ENCODE measurements around the gene CEL.
A peak's percentile ranks its signal among the peaks of the same experiment; 100 is the strongest.

CEL gene

DNA sequence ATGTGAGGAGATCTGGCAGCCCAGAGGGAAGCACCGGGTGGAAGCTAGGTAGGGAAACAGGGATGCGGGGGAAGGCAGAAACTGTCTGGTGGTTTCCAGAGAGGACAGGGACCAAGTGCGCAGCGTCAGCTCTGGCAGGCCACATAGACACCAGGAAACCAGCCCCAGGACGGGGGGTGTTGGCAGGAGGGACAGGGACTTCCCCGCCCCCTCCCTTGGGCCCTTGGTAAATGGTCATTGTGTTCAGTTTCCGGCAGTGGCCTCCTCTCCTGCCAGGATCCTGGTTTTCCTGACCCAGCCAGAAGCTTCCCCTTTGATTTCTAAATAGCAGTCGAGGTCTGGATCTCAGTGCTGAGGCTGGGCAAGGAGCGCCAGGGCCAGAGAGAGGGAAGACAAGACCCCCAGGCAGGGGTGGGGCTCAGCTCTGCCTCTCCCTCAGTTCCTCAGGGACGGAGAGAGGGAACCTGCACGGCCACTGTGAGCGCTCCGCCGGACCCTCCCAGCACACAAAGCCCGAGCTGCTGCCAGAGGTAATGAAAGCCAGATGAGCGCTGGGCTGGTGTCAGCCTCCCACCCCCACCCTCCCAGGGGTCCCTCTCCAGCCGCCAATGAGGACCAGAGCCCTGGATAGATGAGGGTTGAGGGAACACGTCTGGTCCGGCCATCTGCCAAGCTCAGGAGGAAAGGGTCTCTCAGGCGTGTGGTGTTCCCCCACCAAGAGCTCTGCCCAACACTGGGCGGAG is 57.5 kb downstream of the CEL start:
- no peak for DNase-seq

DNA sequence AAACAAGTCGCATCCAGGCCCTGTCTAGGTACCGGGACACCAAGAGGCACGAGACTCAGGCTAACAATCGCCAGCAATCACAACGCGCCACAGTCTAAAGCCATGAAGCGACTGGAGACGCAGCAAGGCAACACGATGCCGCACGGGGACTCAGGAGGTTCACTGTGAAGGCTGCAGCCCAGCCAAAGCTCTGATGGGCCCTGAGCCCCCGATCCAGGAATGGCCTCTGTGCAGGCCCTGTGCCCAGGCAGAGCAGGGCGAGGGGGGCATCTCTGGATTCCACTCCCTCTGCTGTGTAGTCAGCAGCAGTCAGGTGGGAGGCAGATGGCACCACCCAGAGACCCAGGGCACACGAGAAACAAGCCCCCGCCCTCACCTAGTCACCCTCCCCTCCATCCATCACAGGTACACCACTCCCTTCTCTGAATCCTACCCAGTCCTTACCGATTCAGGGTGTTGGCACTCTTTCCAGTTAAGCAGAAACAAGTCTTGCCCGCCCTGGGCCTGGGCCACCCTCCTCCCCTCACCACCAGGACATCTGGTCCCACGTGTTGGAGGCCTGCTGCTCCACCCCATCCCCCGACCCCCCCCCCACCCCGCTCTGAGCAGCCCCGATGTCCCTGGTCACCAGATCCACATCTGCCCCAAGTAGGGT is 58.2 kb downstream of the CEL start:
- DNase-seq = no peak

DNA sequence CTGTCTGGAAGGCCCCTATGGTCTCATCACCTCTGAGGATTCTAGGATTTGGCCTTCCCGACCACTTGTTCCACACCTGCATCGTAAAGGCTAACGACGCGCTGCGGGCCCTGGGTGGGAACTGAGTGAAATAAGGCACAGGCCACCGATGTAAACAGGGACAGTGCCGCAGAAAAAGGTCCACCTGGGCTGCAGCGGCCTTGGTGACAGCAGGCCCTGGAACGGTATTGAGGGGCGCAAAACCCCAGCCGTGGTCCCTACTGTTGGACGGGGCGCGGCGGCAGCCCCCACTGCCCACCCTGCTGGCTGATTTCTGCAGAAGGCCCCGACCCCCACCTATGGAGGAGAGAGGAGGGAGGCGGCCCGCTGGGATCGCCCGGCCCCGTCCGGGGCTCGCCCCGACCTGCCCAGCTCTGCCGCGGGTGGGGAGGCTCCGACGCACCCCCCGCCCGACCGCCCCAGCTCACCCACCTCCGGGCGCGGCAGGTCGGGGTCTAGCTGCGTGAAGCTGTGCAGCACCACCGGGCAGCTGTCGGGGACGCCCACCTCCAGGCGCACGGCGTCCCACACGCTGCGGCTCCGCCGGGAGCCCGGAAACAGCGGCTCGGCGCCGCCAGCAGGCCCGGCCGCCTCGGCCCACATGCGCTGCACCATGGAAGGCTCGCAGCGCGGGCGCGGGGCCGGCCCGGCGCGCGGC is 58.9 kb downstream of the CEL start:
- peak in 1 of 5 donors; percentile 38 for DNase-seq

All from T-helper 1 cell (primary cell).